HL-60 (cell line): ENCODE measurements around the gene C9orf50.

Source experiments
- POLR2AphosphoS5 ChIP-seq: IDR thresholded peaks from 2 replicates; pipeline ENCODE4 v1.6.1; 2012; ENCODE audit warnings: low read depth
- SPI1 ChIP-seq: IDR thresholded peaks from 2 replicates; pipeline ENCODE4 v1.6.1; 2012; ENCODE audit warnings: low read depth, mild to moderate bottlenecking, borderline replicate concordance
- TF ChIP-seq, protein P1 (sequence below): IDR thresholded peaks from one replicate; pipeline ENCODE4 v1.5.1; 2011; ENCODE audit warnings: low read length, control low read depth, inconsistent platforms; ENCODE audit not compliant: insufficient read depth

DNA sequence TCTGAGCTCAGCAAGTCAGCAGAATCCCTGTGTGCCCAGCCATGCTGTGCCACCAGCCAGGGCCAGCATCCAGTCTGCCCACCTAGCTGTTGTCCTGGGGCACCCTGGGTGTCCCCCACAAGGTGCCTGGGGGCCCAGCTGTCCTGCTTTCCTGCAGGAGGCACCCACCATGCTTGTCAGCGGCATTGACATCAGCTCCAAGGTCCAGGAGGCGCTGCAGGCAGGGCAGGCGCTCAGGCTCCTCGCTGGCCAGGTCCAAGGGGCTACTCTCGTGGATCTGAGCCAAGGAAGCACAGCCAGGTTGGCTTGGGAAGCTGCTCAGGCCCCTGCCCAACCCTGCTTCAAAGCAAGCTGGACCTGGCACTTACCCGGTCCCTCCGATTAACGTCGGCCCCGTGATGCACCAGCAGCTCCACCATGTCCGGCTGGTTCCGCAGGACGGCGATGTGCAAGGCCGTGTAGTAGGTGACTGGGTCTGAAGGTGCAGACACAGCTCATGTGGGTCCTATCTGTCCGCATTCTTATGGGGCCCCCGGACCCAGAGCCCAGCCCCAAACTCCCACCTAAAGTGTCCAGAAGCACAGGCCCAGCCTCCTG, 18.2 kb upstream of the C9orf50 start:
- TF ChIP-seq, protein P1, sequence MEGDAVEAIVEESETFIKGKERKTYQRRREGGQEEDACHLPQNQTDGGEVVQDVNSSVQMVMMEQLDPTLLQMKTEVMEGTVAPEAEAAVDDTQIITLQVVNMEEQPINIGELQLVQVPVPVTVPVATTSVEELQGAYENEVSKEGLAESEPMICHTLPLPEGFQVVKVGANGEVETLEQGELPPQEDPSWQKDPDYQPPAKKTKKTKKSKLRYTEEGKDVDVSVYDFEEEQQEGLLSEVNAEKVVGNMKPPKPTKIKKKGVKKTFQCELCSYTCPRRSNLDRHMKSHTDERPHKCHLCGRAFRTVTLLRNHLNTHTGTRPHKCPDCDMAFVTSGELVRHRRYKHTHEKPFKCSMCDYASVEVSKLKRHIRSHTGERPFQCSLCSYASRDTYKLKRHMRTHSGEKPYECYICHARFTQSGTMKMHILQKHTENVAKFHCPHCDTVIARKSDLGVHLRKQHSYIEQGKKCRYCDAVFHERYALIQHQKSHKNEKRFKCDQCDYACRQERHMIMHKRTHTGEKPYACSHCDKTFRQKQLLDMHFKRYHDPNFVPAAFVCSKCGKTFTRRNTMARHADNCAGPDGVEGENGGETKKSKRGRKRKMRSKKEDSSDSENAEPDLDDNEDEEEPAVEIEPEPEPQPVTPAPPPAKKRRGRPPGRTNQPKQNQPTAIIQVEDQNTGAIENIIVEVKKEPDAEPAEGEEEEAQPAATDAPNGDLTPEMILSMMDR, result no peak
- TF ChIP-seq POLR2AphosphoS5, result 0 out of 2 replicates have a peak, but pooled peaks have one; percentile 24
- TF ChIP-seq SPI1, result no peak
